Germinal center (tissue), 1 donor: ENCODE results near the gene ARHGEF28.

Source experiments
- DNase-seq: peaks from one replicate; pipeline ENCODE4 v3.0.0; 2012; ENCODE audit warnings: mixed read lengths, low spot score

Gene ARHGEF28

GRCh38 chr5:73856997-73857396 is 231.0 kb downstream of the ARHGEF28 start:
- DNase-seq, result no peak

GRCh38 chr5:73857446-73857845 is 231.4 kb downstream of the ARHGEF28 start:
- no peak for DNase-seq

- DNase-seq, result no peak
These were observed 232.1 kb downstream of the ARHGEF28 start for GRCh38 chr5:73858054-73858453.

- DNase-seq, result no peak
These were observed 232.8 kb downstream of the ARHGEF28 start for GRCh38 chr5:73858776-73859175.

GRCh38 chr5:73859696-73860095 is 233.7 kb downstream of the ARHGEF28 start:
- no peak for DNase-seq

GRCh38 chr5:73861313-73861988 is 235.5 kb downstream of the ARHGEF28 start:
- no peak for DNase-seq

- DNase-seq, result no peak
These were observed 236.8 kb downstream of the ARHGEF28 start for GRCh38 chr5:73862796-73863195.

GRCh38 chr5:73863876-73864275 is 237.9 kb downstream of the ARHGEF28 start:
- DNase-seq, result no peak

GRCh38 chr5:73865315-73865714 is 239.3 kb downstream of the ARHGEF28 start:
- no peak for DNase-seq

GRCh38 chr5:73867345-73868335 is 241.6 kb downstream of the ARHGEF28 start:
- no peak for DNase-seq

- DNase-seq, result no peak
These were observed 257.6 kb downstream of the ARHGEF28 start for GRCh38 chr5:73883646-73884045.

- no peak for DNase-seq
These were observed 261.7 kb downstream of the ARHGEF28 start for GRCh38 chr5:73887688-73888087.

- DNase-seq, result no peak
These were observed 264.6 kb downstream of the ARHGEF28 start for GRCh38 chr5:73890569-73890968.

GRCh38 chr5:73892218-73892617 is 266.2 kb downstream of the ARHGEF28 start:
- DNase-seq, result no peak

- no peak for DNase-seq
These were observed 266.8 kb downstream of the ARHGEF28 start for GRCh38 chr5:73892806-73893205.

- DNase-seq, result no peak
These were observed 267.8 kb downstream of the ARHGEF28 start for GRCh38 chr5:73893813-73894212.

GRCh38 chr5:73894860-73895259 is 268.9 kb downstream of the ARHGEF28 start:
- no peak for DNase-seq

- no peak for DNase-seq
These were observed 269.5 kb downstream of the ARHGEF28 start for GRCh38 chr5:73895471-73895870.

GRCh38 chr5:73896097-73896496 is 270.1 kb downstream of the ARHGEF28 start:
- DNase-seq, result no peak

GRCh38 chr5:73896668-73897067 is 270.7 kb downstream of the ARHGEF28 start:
- DNase-seq, result no peak

- no peak for DNase-seq
These were observed 271.9 kb downstream of the ARHGEF28 start for GRCh38 chr5:73897893-73898292.

- no peak for DNase-seq
These were observed 273.1 kb downstream of the ARHGEF28 start for GRCh38 chr5:73899055-73899454.

- DNase-seq, result no peak
These were observed 273.9 kb downstream of the ARHGEF28 start for GRCh38 chr5:73899916-73900315.
